Neuronal stem cell (in vitro differentiated cells): ENCODE data around the gene AP3B2. TPM values are rescaled to one million over a fixed set of nuclear protein-coding genes. Genes with fewer than 3 reads are reported as not detected.

Experiments used
- DNase-seq: peaks from one replicate; pipeline ENCODE4 v3.0.0-alpha.2; 2013; ENCODE audit warnings: low spot score
- H2AFZ ChIP-seq: one replicate; pipeline ENCODE4 v1.6.1; 2013; ENCODE audit warnings: mild to moderate bottlenecking, low read length, inconsistent platforms
- H2AK5ac ChIP-seq: 2 replicates; pipeline ENCODE4 v1.6.1; 2013; ENCODE audit warnings: low read depth, mild to moderate bottlenecking, inconsistent platforms, low read length, moderate library complexity, mixed read lengths
- H2BK120ac ChIP-seq: 2 replicates; pipeline ENCODE4 v1.6.1; 2013; ENCODE audit warnings: low read depth, mild to moderate bottlenecking, inconsistent platforms, low read length, moderate library complexity, mixed read lengths
- H2BK12ac ChIP-seq: one replicate; pipeline ENCODE4 v1.6.1; 2013; ENCODE audit warnings: low read length, inconsistent platforms
- H2BK15ac ChIP-seq: 2 replicates; pipeline ENCODE4 v1.6.1; 2013; ENCODE audit warnings: mild to moderate bottlenecking, low read length, inconsistent platforms, mixed read lengths
- H2BK5ac ChIP-seq: one replicate; pipeline ENCODE4 v1.6.1; 2013; ENCODE audit warnings: inconsistent platforms, mild to moderate bottlenecking, low read length, moderate library complexity
- H3K14ac ChIP-seq: one replicate; pipeline ENCODE4 v1.6.1; 2013; ENCODE audit warnings: low read length, inconsistent platforms
- H3K18ac ChIP-seq: 2 replicates; pipeline ENCODE4 v1.6.1; 2013; ENCODE audit warnings: low read length, inconsistent platforms
- H3K23ac ChIP-seq: 2 replicates; pipeline ENCODE4 v1.6.1; 2013; ENCODE audit warnings: low read depth, mild to moderate bottlenecking, mixed read lengths, low read length, inconsistent platforms; ENCODE audit not compliant: poor library complexity
- H3K27ac ChIP-seq: replicated peaks from 3 replicates; pipeline ENCODE4 v1.5.1; 2013; ENCODE audit warnings: low read length, inconsistent platforms
- H3K27me3 ChIP-seq, 3 experiments: 2 replicates each; pipeline ENCODE4 v1.6.1; 2013; ENCODE audit warnings: low read length in 3 of 3, mild to moderate bottlenecking in 2 of 3, inconsistent platforms in 1 of 3, low read depth in 1 of 3, mixed read lengths in 1 of 3, moderate library complexity in 1 of 3; ENCODE audit not compliant: control insufficient read depth in 3 of 3, insufficient read depth in 3 of 3
- H3K36me3 ChIP-seq, 2 donors: replicated peaks in 1 of 2; 2 replicates each; pipeline ENCODE4 v1.6.1; 2013; ENCODE audit warnings: low read length in 2 of 2; ENCODE audit not compliant: control insufficient read depth in 2 of 2, insufficient read depth in 2 of 2
- H3K4ac ChIP-seq: 2 replicates; pipeline ENCODE4 v1.6.1; 2013; ENCODE audit warnings: inconsistent platforms, mild to moderate bottlenecking, low read length, moderate library complexity
- H3K4me1 ChIP-seq, 2 donors: 1 replicate in 1 of 2; 2 replicates in 1 of 2; pipeline ENCODE4 v1.6.1; 2013; ENCODE audit warnings: low read length in 2 of 2, low read depth in 1 of 2; ENCODE audit not compliant: control insufficient read depth in 2 of 2, insufficient read depth in 1 of 2
- H3K4me2 ChIP-seq: one replicate; pipeline ENCODE4 v1.6.1; 2013; ENCODE audit warnings: mild to moderate bottlenecking, low read length, inconsistent platforms; ENCODE audit not compliant: insufficient read depth, poor library complexity, severe bottlenecking
- H3K4me3 ChIP-seq, 2 donors: 2 replicates each; pipeline ENCODE4 v1.5.1; 2013; ENCODE audit warnings: low read length in 2 of 2, mild to moderate bottlenecking in 2 of 2, inconsistent platforms in 1 of 2, moderate library complexity in 1 of 2
- H3K79me1 ChIP-seq: one replicate; pipeline ENCODE4 v1.6.1; 2013; ENCODE audit warnings: low read depth, mild to moderate bottlenecking, inconsistent platforms, low read length, moderate library complexity
- H3K9ac ChIP-seq: one replicate; pipeline ENCODE4 v1.6.1; 2013; ENCODE audit warnings: mild to moderate bottlenecking, low read depth, low read length, inconsistent platforms; ENCODE audit not compliant: poor library complexity
- H3K9me3 ChIP-seq, 2 donors: replicated peaks in 1 of 2; 2 replicates each; pipeline versions ENCODE3 to v1.6.1; 2013; ENCODE audit warnings: low read length in 2 of 2, mild to moderate bottlenecking in 2 of 2, inconsistent platforms in 1 of 2, low read depth in 1 of 2, mixed read lengths in 1 of 2, moderate library complexity in 1 of 2; ENCODE audit not compliant: control insufficient read depth in 2 of 2, insufficient read depth in 1 of 2
- H4K8ac ChIP-seq: one replicate; pipeline ENCODE4 v1.6.1; 2013; ENCODE audit warnings: low read depth, mild to moderate bottlenecking, inconsistent platforms, low read length, moderate library complexity
- H4K91ac ChIP-seq: one replicate; pipeline ENCODE4 v1.6.1; 2013; ENCODE audit warnings: low read length, low read depth, mild to moderate bottlenecking, inconsistent platforms; ENCODE audit not compliant: poor library complexity
- WGBS, 2 donors: extraction: QIAGEN DNeasy Blood & Tissue Kit; methylation state at CpG; one replicate each; pipeline ENCODE4 v1.1.7; 2013; ENCODE audit warnings: missing lambda C conversion rate in 2 of 2, mixed read lengths in 1 of 2; ENCODE audit not compliant: insufficient read length in 2 of 2, insufficient replicate concordance in 1 of 2; ENCODE audit errors: extremely low coverage in 2 of 2; 5-methylcytosine and 5-hydroxymethylcytosine counted together
- polyA plus RNA-seq, 2 experiments: library from polyadenylated mRNA; stranded (reverse); fragments of 200-250 nt; gene quantifications; one replicate each; pipeline ENCODE4 v1.2.3, GENCODE V29; 2013

The AP3B2 gene, protein sequence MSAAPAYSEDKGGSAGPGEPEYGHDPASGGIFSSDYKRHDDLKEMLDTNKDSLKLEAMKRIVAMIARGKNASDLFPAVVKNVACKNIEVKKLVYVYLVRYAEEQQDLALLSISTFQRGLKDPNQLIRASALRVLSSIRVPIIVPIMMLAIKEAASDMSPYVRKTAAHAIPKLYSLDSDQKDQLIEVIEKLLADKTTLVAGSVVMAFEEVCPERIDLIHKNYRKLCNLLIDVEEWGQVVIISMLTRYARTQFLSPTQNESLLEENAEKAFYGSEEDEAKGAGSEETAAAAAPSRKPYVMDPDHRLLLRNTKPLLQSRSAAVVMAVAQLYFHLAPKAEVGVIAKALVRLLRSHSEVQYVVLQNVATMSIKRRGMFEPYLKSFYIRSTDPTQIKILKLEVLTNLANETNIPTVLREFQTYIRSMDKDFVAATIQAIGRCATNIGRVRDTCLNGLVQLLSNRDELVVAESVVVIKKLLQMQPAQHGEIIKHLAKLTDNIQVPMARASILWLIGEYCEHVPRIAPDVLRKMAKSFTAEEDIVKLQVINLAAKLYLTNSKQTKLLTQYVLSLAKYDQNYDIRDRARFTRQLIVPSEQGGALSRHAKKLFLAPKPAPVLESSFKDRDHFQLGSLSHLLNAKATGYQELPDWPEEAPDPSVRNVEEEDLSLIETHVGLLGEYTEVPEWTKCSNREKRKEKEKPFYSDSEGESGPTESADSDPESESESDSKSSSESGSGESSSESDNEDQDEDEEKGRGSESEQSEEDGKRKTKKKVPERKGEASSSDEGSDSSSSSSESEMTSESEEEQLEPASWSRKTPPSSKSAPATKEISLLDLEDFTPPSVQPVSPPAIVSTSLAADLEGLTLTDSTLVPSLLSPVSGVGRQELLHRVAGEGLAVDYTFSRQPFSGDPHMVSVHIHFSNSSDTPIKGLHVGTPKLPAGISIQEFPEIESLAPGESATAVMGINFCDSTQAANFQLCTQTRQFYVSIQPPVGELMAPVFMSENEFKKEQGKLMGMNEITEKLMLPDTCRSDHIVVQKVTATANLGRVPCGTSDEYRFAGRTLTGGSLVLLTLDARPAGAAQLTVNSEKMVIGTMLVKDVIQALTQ
- 1.2 TPM for polyA plus RNA-seq (2013, experiment 1 of 2)
- polyA plus RNA-seq (2013, experiment 2 of 2) = 1.8 TPM

DNA sequence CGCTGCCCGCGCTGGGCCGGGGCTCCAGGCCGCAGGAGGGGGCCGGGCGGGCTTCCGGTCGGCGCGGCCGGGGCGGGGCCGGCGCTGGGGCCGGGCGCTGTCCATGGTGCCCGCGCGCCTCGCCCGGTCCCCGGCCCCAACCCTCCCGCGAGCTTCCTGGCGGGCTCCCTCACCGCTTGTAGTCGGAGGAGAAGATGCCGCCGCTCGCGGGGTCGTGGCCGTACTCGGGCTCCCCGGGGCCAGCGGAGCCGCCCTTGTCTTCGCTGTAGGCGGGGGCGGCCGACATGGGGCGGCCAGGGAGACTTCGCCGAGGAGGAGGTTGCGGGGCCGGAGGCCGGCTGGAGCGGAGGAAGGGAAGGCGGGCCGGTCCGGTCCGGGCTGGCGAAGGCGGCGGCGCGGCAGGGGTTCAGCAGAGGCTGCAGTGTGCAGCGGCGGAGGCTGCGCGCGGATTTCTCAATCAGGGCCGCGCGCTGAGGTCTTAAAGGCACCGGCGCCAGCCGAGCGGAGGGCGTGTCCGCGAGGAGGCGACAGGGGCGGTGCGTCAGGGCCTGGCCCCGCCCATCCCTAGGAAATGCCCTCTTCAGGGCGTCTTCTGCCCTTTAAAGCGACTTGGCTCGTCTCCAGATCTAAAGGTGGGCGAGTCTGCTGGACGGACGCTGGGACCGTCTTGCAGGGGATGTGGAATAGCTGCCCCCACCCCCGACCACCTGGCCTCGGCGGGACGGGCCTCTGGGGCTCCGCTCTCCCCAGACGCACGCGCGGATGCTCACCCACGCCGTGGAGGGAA, at the start of gene AP3B2:
AP3B2 (minus strand) TSS at position 455 of the 787 bp plus-strand sequence; CDS start at position 286, 169 bp downstream.
- Histone ChIP-seq H2BK12ac (peak within 1 kb of the TSS; percentile 68), H4K91ac (no peak within 1 kb of the TSS), H2BK5ac (no peak within 1 kb of the TSS), H3K23ac (peak within 1 kb of the TSS; percentile 70), H3K4ac (no peak within 1 kb of the TSS), H2BK15ac (peak within 1 kb of the TSS; percentile 32), H3K4me2 (peak within 1 kb of the TSS; percentile 100), H3K4me3 (peak within 1 kb of the TSS; percentile 64 to 76), H2AK5ac (no peak within 1 kb of the TSS), H3K79me1 (no peaks in the 10 kb centered on the region), H3K4me1 (peaks cover 12% of the 10 kb centered on the region in 2 donors), H4K8ac (no peak within 1 kb of the TSS), H3K36me3 (no peaks in the 10 kb centered on the region), H2AFZ (peak within 1 kb of the TSS; percentile 100), H3K9ac (peak within 1 kb of the TSS; percentile 63), H3K27me3 (peaks cover 0 to 13% (median 4%) of the 10 kb centered on the region in 3 experiments), H3K9me3 (no peaks in the 10 kb centered on the region), H3K18ac (peak within 1 kb of the TSS; percentile 70), H2BK120ac (no peak within 1 kb of the TSS), H3K27ac (no peak within 1 kb of the TSS), H3K14ac (peak within 1 kb of the TSS; percentile 31)
- DNase-seq = peak; percentile 73
- WGBS, 2 donors = no CpG with 5 or more reads among the region's 95 CpGs

DNA sequence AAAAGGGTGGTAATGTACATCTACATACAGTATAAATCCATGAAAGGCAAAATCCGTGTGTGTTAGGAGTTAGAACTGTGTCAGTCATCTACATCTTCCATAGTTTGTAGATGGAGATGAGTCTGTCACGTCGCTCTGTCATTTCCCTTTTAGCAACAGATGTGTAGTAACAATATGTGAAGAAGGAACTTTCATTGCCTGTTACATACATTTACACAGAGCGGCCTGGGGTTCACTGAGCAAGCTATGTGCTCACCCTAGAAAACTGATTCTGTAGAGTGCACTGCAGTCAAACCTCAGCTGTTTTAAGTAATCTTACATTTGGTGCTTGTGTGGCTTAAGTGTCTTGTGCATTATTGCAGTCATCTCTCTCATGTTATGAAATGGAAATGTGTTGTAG, 41.6 kb upstream of the AP3B2 start:
- H4K91ac ChIP-seq = no peak overlapping the region
- no peaks in the 10 kb centered on the region for H3K9me3 ChIP-seq
- WGBS, 2 donors = no CpG with 5 or more reads among the region's 4 CpGs
- no peak overlapping the region for H3K18ac ChIP-seq
- H2AFZ ChIP-seq = no peak overlapping the region
- no peak overlapping the region for H2BK15ac ChIP-seq
- H2BK120ac ChIP-seq = no peak overlapping the region
- no peak overlapping the region for H4K8ac ChIP-seq
- H3K27ac ChIP-seq = no peak overlapping the region
- no peak overlapping the region for H3K23ac ChIP-seq
- peak overlapping the region; percentile 70 for H3K4me2 ChIP-seq
- no peak overlapping the region for H3K14ac ChIP-seq
- H3K4ac ChIP-seq = no peak overlapping the region
- H3K36me3 ChIP-seq = peaks cover 8 to 42% of the 10 kb centered on the region in 2 donors
- no peak overlapping the region for H3K9ac ChIP-seq
- H3K79me1 ChIP-seq = no peaks in the 10 kb centered on the region
- peak overlapping the region; percentile 72 to 81 for H3K4me3 ChIP-seq
- H3K4me1 ChIP-seq = peaks cover 4 to 5% of the 10 kb centered on the region in 2 donors
- H2BK12ac ChIP-seq = no peak overlapping the region
- H2AK5ac ChIP-seq = no peak overlapping the region
- H3K27me3 ChIP-seq = no peaks in the 10 kb centered on the region
- no peak for DNase-seq
- H2BK5ac ChIP-seq = no peak overlapping the region

DNA sequence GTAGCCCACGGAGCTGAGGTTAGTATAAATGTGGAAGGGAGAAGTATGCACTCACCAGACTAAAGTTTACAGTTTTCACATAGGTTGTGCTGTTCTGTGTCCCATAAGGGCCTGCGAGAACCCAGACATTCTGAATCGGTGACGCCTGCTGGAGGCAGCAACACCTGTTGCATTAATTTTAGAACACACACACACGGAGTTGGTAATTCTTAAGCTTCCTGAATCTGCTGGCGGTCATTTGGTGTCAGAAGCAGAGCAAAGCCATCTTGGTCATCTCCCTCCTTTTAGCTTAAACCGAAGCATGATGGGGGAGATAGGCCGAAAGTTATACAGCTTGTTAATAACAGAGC, 41.1 kb upstream of the AP3B2 start:
- Histone ChIP-seq H3K4ac (no peak overlapping the region), H2BK120ac (no peak overlapping the region), H3K79me1 (no peaks in the 10 kb centered on the region), H2AK5ac (no peak overlapping the region), H3K14ac (no peak overlapping the region), H3K4me1 (peaks cover 4 to 5% of the 10 kb centered on the region in 2 donors), H2BK12ac (no peak overlapping the region), H2AFZ (peak overlapping the region; percentile 84), H3K23ac (peak overlapping the region; percentile 51), H2BK15ac (no peak overlapping the region), H3K4me3 (peak overlapping the region; percentile 72 to 81), H3K18ac (peak overlapping the region; percentile 25), H4K91ac (no peak overlapping the region), H2BK5ac (no peak overlapping the region), H4K8ac (no peak overlapping the region), H3K27me3 (no peaks in the 10 kb centered on the region), H3K36me3 (peaks cover 6 to 37% of the 10 kb centered on the region in 2 donors), H3K9ac (peak overlapping the region; percentile 85), H3K27ac (peak overlapping the region; percentile 52), H3K4me2 (peak overlapping the region; percentile 70), H3K9me3 (no peaks in the 10 kb centered on the region)
- DNase-seq = no peak
- no CpG with 5 or more reads among the region's 8 CpGs for WGBS, 2 donors
